GM23338 (cell line): ENCODE results near the gene CTNNAL1.

ENCODE experiments used
- EZH2phosphoT487 ChIP-seq: fragments of 200-600 bp; sonication (generic); IDR thresholded peaks from one replicate; pipeline ENCODE4 v1.8.1; 2018; ENCODE audit warnings: antibody characterized with exemption; ENCODE audit not compliant: unreplicated experiment
- POLR2AphosphoS5 ChIP-seq: IDR thresholded peaks from 2 replicates; pipeline ENCODE4 v1.6.1; 2016; ENCODE audit warnings: antibody characterized with exemption, low read depth
- TF ChIP-seq, protein P1 (sequence below), 2 experiments: fragments of 200-600 bp in 1 of 2; sonication (generic) in 1 of 2; conservative IDR thresholded peaks; 2 replicates each; pipeline versions ENCODE4 v1.5.1 to v1.6.1; 2016 to 2017; ENCODE audit warnings: antibody characterized with exemption in 2 of 2, low read depth in 2 of 2, mild to moderate bottlenecking in 2 of 2, moderate library complexity in 1 of 2

- TF ChIP-seq, protein P1, sequence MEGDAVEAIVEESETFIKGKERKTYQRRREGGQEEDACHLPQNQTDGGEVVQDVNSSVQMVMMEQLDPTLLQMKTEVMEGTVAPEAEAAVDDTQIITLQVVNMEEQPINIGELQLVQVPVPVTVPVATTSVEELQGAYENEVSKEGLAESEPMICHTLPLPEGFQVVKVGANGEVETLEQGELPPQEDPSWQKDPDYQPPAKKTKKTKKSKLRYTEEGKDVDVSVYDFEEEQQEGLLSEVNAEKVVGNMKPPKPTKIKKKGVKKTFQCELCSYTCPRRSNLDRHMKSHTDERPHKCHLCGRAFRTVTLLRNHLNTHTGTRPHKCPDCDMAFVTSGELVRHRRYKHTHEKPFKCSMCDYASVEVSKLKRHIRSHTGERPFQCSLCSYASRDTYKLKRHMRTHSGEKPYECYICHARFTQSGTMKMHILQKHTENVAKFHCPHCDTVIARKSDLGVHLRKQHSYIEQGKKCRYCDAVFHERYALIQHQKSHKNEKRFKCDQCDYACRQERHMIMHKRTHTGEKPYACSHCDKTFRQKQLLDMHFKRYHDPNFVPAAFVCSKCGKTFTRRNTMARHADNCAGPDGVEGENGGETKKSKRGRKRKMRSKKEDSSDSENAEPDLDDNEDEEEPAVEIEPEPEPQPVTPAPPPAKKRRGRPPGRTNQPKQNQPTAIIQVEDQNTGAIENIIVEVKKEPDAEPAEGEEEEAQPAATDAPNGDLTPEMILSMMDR (conservative IDR thresholded peaks at IDR 0.05; ENCODE audit: low read depth in 2 of 2): no peak
- TF ChIP-seq POLR2AphosphoS5 (no peak), EZH2phosphoT487 (no peak)
Measured at GRCh38 chr9:109026306-109026705, 13.0 kb upstream of the CTNNAL1 start.
